ENCODE measurements around the gene USE1. TPM values are rescaled to one million over a fixed set of nuclear protein-coding genes. Genes with fewer than 3 reads are reported as not detected.
A peak's percentile ranks its signal among the peaks of the same experiment; 100 is the strongest.

The USE1 gene
- total RNA-seq, 1 donor from 2014 or later, result 32.0 TPM

GRCh38 chr19:17240062-17240752, 25.1 kb downstream of the USE1 start:
- H3K36me3 ChIP-seq, result peaks cover 20% of the 10 kb centered on the region
- no peaks in the 10 kb centered on the region for H3K27me3 ChIP-seq (ENCODE audit: low read depth)
- intact Hi-C loops (cut with DNase I), result no loop called here
- DNase-seq (no peak), ATAC-seq (no peak)
- H3K4me1 ChIP-seq, result peaks cover 56% of the 10 kb centered on the region
- H3K4me3 ChIP-seq, result no peak overlapping the region
- H3K9me3 ChIP-seq, result no peaks in the 10 kb centered on the region
- H3K27ac ChIP-seq, result peak overlapping the region; percentile 19
- no peak for TF ChIP-seq CTCF (IDR thresholded peaks at IDR 0.05)

DNA sequence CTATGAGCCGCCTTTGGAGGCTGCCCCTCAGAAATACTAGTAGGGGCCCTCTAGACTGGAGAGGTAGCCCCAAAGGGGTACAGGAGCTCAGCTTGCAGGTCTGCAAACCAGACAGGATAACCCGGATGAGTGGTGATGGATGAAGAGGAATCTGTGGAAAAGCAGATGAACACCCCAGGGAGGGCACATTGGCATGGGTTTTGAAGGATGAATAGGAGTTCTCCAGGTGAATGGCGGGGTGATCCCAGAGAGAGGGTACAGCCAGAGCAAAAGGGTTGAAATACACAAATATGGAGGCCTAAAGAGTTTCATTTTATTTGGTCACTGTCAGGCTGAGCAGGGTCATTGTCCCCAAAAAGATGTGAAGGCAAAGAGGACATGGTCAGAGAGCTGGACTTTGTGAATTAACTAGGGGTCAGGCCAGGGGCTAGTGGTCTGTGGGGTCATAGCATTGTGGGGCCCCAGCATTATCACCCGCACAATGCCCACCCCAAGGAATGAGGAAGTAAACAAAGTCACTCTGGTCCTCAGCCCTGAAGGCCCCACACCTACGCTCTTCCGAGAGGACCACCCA, 25.8 kb downstream of the USE1 start:
- H3K27me3 ChIP-seq (ENCODE audit: low read depth), result no peaks in the 10 kb centered on the region
- H3K4me1 ChIP-seq, result peaks cover 51% of the 10 kb centered on the region
- no peak for TF ChIP-seq CTCF (IDR thresholded peaks at IDR 0.05)
- H3K36me3 ChIP-seq, result peaks cover 20% of the 10 kb centered on the region
- H3K4me3 ChIP-seq, result no peak overlapping the region
- intact Hi-C loops (cut with DNase I), result no loop called here
- peak overlapping the region; percentile 31 for H3K27ac ChIP-seq
- ATAC-seq, result no peak
- DNase-seq, result no peak
- H3K9me3 ChIP-seq, result no peaks in the 10 kb centered on the region

- Histone ChIP-seq H3K4me3 (peak overlapping the region; percentile 89), H3K9me3 (no peaks in the 10 kb centered on the region), H3K36me3 (peaks cover 18% of the 10 kb centered on the region), H3K27me3 (ENCODE audit: low read depth) (no peaks in the 10 kb centered on the region), H3K4me1 (peaks cover 54% of the 10 kb centered on the region), H3K27ac (peak overlapping the region; percentile 36)
- no peak for TF ChIP-seq CTCF (IDR thresholded peaks at IDR 0.05)
- intact Hi-C loops (cut with DNase I), result no loop called here
- DNase-seq, result no peak
- ATAC-seq, result no peak
These were observed 27.5 kb downstream of the USE1 start for GRCh38 chr19:17242431-17243208.

- intact Hi-C loops (cut with DNase I), result no loop called here
- no peak for ATAC-seq
- peaks cover 54% of the 10 kb centered on the region for H3K4me1 ChIP-seq
- H3K9me3 ChIP-seq, result no peaks in the 10 kb centered on the region
- no peak for TF ChIP-seq CTCF (IDR thresholded peaks at IDR 0.05)
- H3K4me3 ChIP-seq, result peak overlapping the region; percentile 89
- H3K36me3 ChIP-seq, result peaks cover 11% of the 10 kb centered on the region
- no peaks in the 10 kb centered on the region for H3K27me3 ChIP-seq (ENCODE audit: low read depth)
- DNase-seq, result no peak
- H3K27ac ChIP-seq, result peak overlapping the region; percentile 79
These were observed 28.2 kb downstream of the USE1 start for GRCh38 chr19:17243211-17243829.

- no peaks in the 10 kb centered on the region for H3K9me3 ChIP-seq
- peak overlapping the region; percentile 79 for H3K27ac ChIP-seq
- H3K4me1 ChIP-seq, result peaks cover 54% of the 10 kb centered on the region
- H3K27me3 ChIP-seq (ENCODE audit: low read depth), result no peaks in the 10 kb centered on the region
- no peak for TF ChIP-seq CTCF (IDR thresholded peaks at IDR 0.05)
- ATAC-seq (peak; percentile 23 to 54), DNase-seq (peak; percentile 73)
- H3K4me3 ChIP-seq, result peak overlapping the region; percentile 89
- H3K36me3 ChIP-seq, result peaks cover 6% of the 10 kb centered on the region
- intact Hi-C loops (cut with DNase I), result no loop called here
These were observed 28.9 kb downstream of the USE1 start for GRCh38 chr19:17243830-17244617.

Data from lower lobe of right lung (tissue), 2 donors.